Endothelial cell of umbilical vein (primary cell): ENCODE results near the gene PLXDC2. TPM values are rescaled to one million over a fixed set of nuclear protein-coding genes. Genes with fewer than 3 reads are reported as not detected.

Experiments used
- BruUV-seq: library from RNA; stranded (reverse); fragments of 400-500 nt; replicated peaks from 2 replicates; lab custom pipeline; 2021; lab: Mats Ljungman, UMichigan
- CTCF ChIA-PET: fragments of 300-600, 350-600 bp; sonication (Branson Sonifier 250); formaldehyde crosslinking; loops from one replicate; lab custom pipeline; 2021; ENCODE audit warnings: antibody characterized with exemption, inconsistent platforms; lab: Charles Lee
- POLR2A ChIA-PET: fragments of 300-600, 350-600 bp; sonication (Branson Sonifier 250); formaldehyde crosslinking; loops from one replicate; lab custom pipeline; 2021; ENCODE audit warnings: antibody characterized with exemption, inconsistent platforms; lab: Charles Lee
- DNase-seq: peaks from one replicate; pipeline ENCODE4 v3.0.0-alpha.2; 2011; ENCODE audit warnings: low read depth, low spot score
- FAIRE-seq: peaks from 2 replicates; lab custom pipeline; 2011; peaks lifted over from hg19 to GRCh38; lab: Jason Lieb, UNC
- H2AFZ ChIP-seq: 2 replicates; pipeline ENCODE4 v1.6.0; 2012; ENCODE audit warnings: low read depth, low read length, control low read depth, inconsistent platforms
- H3K27ac ChIP-seq: 2 replicates; pipeline ENCODE4 v1.5.1; 2011; ENCODE audit warnings: low read depth, mild to moderate bottlenecking, control low read depth, low read length, moderate library complexity; ENCODE audit not compliant: insufficient read depth
- H3K27me3 ChIP-seq, 2 experiments: 2 replicates each; pipeline versions ENCODE4 v1.6.0 to v1.6.1; 2011; ENCODE audit warnings: low read length in 2 of 2, mixed read lengths in 1 of 2; ENCODE audit not compliant: control insufficient read depth in 2 of 2, insufficient read depth in 2 of 2
- H3K36me3 ChIP-seq, 2 experiments: 2 replicates in 1 of 2; 3 replicates in 1 of 2; pipeline ENCODE4 v1.5.1; 2011; ENCODE audit warnings: low read length in 2 of 2, mild to moderate bottlenecking in 1 of 2, moderate library complexity in 1 of 2; ENCODE audit not compliant: control insufficient read depth in 2 of 2, insufficient read depth in 2 of 2; ENCODE audit errors: extremely low read depth in 1 of 2
- H3K4me1 ChIP-seq: 3 replicates; pipeline ENCODE4 v1.5.1; 2011; ENCODE audit warnings: mild to moderate bottlenecking, low read length; ENCODE audit not compliant: control insufficient read depth, insufficient read depth; ENCODE audit errors: extremely low read depth
- H3K4me2 ChIP-seq: 2 replicates; pipeline ENCODE4 v1.6.1; 2011; ENCODE audit warnings: low read length, control low read depth, mixed read lengths; ENCODE audit not compliant: insufficient read depth
- H3K4me3 ChIP-seq, 3 experiments: fragments of 200-600 bp in 1 of 3; sonication (generic), shearing (Covaris generic) in 1 of 3; replicated peaks in 1 of 3; 2 replicates each; pipeline ENCODE4 v1.5.1; 2011 to 2016; ENCODE audit warnings: control low read depth in 3 of 3, low read length in 3 of 3, mild to moderate bottlenecking in 2 of 3, inconsistent platforms in 1 of 3, low read depth in 1 of 3, moderate library complexity in 1 of 3; ENCODE audit not compliant: insufficient read depth in 1 of 3
- H3K79me2 ChIP-seq: 2 replicates; pipeline ENCODE4 v1.6.0; 2012; ENCODE audit warnings: low read length, inconsistent platforms; ENCODE audit not compliant: control insufficient read depth, insufficient read depth
- H3K9ac ChIP-seq: replicated peaks from 2 replicates; pipeline ENCODE3; 2011; ENCODE audit warnings: low read length, control low read depth; ENCODE audit not compliant: insufficient read depth; ENCODE audit errors: extremely low read depth
- H3K9me1 ChIP-seq: replicated peaks from 3 replicates; pipeline ENCODE4 v1.6.0; 2011; ENCODE audit warnings: mild to moderate bottlenecking, low read length; ENCODE audit not compliant: control insufficient read depth, insufficient read depth; ENCODE audit errors: extremely low read depth
- H3K9me3 ChIP-seq: replicated peaks from 2 replicates; pipeline ENCODE4 v1.5.1; 2012; ENCODE audit warnings: low read length, inconsistent platforms; ENCODE audit not compliant: control insufficient read depth, insufficient read depth
- H4K20me1 ChIP-seq: replicated peaks from 2 replicates; pipeline ENCODE3; 2011; ENCODE audit warnings: mild to moderate bottlenecking, low read length; ENCODE audit not compliant: control insufficient read depth, insufficient read depth; ENCODE audit errors: extremely low read depth
- EZH2 ChIP-seq: IDR thresholded peaks from 2 replicates; pipeline ENCODE4 v1.6.1; 2012; ENCODE audit warnings: borderline replicate concordance, low read depth, mild to moderate bottlenecking, moderate library complexity, low read length, inconsistent platforms; ENCODE audit not compliant: severe bottlenecking
- FOS ChIP-seq: IDR thresholded peaks from 2 replicates; pipeline ENCODE4 v1.6.1; 2011; ENCODE audit warnings: mild to moderate bottlenecking, low read length, moderate library complexity, borderline replicate concordance; ENCODE audit not compliant: insufficient read depth
- GATA2 ChIP-seq: IDR thresholded peaks from 2 replicates; pipeline ENCODE4 v1.7.0; 2011; ENCODE audit warnings: low read depth, mild to moderate bottlenecking, moderate library complexity, mixed read lengths, low read length; ENCODE audit not compliant: insufficient read length, insufficient read depth
- JUN ChIP-seq: IDR thresholded peaks from 2 replicates; pipeline ENCODE4 v1.6.1; 2011; ENCODE audit warnings: borderline replicate concordance, low read depth; ENCODE audit not compliant: insufficient read length, insufficient read depth
- MYC ChIP-seq: IDR thresholded peaks from one replicate; pipeline ENCODE4 v1.6.1; 2011; ENCODE audit warnings: mild to moderate bottlenecking, low read depth, low read length
- POLR2A ChIP-seq: IDR thresholded peaks from 2 replicates; pipeline ENCODE4 v1.6.1; 2012; ENCODE audit warnings: low read depth, mild to moderate bottlenecking, control low read depth, low read length
- POLR2AphosphoS5 ChIP-seq: IDR thresholded peaks from 2 replicates; pipeline ENCODE4 v1.6.1; 2012; ENCODE audit warnings: low read depth, mild to moderate bottlenecking, control low read depth, low read length, moderate library complexity; ENCODE audit not compliant: insufficient read depth
- dilution Hi-C: fragments of 300-500 bp; cut with MboI; formaldehyde crosslinking; loops from one replicate; pipeline ENCODE4 v1.15.0; 2019; ENCODE audit warnings: low sequenced_read_pairs; ENCODE audit not compliant: extremely low pct_ligation_motif_present
- intact Hi-C: fragments of 100-400 bp; cut with micrococcal nuclease; formaldehyde crosslinking; loops from one replicate; pipeline ENCODE4 v1.10.0; 2022
- polyA plus RNA-seq, 4 experiments: library from polyadenylated mRNA; depleted of rRNA in 3 of 4; stranded (reverse) in 3 of 4; unstranded in 1 of 4; fragments of >200 nt; gene quantifications; 2 replicates each; pipeline versions ENCODE4 v1.2.1 to v1.2.3, GENCODE V29; 2011 to 2012; ENCODE audit warnings: missing spikeins in 1 of 4
- total RNA-seq: library from RNA; stranded (reverse); gene quantifications from 2 replicates; pipeline ENCODE4 v1.2.3, GENCODE V29; 2021
- TF ChIP-seq, protein P1 (sequence below): IDR thresholded peaks from 2 replicates; pipeline ENCODE4 v1.6.1; 2011; ENCODE audit not compliant: insufficient read depth, insufficient read length
- TF ChIP-seq, protein P2 (sequence below), 2 donors: IDR thresholded peaks; 1 replicate in 1 of 2; 2 replicates in 1 of 2; pipeline ENCODE4 v1.5.1; 2011; ENCODE audit warnings: low read length in 2 of 2, mild to moderate bottlenecking in 2 of 2, moderate library complexity in 2 of 2, control low read depth in 1 of 2, inconsistent platforms in 1 of 2, low read depth in 1 of 2; ENCODE audit not compliant: insufficient read depth in 1 of 2; ENCODE audit errors: extremely low read depth in 1 of 2

The PLXDC2 gene
- total and polyA plus RNA-seq, 2 donors (not counting 3 experiments of a cell fraction or from before 2014, with no cell fraction given) = 0.32 to 1.2 TPM

DNA sequence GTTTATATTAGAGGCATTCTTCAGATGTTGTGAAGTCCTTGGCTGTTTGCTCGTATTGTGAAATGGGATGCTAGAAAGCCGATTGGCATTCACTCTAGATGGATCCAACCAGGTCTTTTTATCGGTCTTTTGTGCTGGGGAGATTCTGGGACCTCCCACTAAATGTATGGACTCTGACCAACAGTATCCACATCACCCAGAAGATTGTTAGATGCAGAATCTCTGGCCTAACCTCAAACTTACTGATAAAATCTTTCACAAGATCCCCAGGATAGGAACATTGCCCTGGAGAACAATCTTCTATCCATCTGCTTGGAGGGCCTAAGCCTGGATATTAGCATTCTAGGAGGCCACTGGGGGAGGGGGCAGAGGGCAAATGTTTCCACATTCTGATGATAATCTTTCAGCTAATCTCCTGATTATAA lies 160.9 kb downstream of the PLXDC2 start:
- ChIA-PET POLR2A (no interaction called here), CTCF (no interaction called here)
- no peaks in the 10 kb centered on the region for H3K36me3 ChIP-seq
- no peak overlapping the region for H3K9ac ChIP-seq
- intact Hi-C loops = no loop called here
- no peak overlapping the region for H3K4me2 ChIP-seq
- DNase-seq = no peak
- TF ChIP-seq, protein P1, sequence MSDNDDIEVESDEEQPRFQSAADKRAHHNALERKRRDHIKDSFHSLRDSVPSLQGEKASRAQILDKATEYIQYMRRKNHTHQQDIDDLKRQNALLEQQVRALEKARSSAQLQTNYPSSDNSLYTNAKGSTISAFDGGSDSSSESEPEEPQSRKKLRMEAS = no peak
- TF ChIP-seq, protein P2, sequence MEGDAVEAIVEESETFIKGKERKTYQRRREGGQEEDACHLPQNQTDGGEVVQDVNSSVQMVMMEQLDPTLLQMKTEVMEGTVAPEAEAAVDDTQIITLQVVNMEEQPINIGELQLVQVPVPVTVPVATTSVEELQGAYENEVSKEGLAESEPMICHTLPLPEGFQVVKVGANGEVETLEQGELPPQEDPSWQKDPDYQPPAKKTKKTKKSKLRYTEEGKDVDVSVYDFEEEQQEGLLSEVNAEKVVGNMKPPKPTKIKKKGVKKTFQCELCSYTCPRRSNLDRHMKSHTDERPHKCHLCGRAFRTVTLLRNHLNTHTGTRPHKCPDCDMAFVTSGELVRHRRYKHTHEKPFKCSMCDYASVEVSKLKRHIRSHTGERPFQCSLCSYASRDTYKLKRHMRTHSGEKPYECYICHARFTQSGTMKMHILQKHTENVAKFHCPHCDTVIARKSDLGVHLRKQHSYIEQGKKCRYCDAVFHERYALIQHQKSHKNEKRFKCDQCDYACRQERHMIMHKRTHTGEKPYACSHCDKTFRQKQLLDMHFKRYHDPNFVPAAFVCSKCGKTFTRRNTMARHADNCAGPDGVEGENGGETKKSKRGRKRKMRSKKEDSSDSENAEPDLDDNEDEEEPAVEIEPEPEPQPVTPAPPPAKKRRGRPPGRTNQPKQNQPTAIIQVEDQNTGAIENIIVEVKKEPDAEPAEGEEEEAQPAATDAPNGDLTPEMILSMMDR (IDR thresholded peaks at IDR 0.05; ENCODE audit: extremely low read depth in 1 of 2, insufficient read depth in 1 of 2, low read depth in 1 of 2, low read length in 2 of 2) = no peak
- no peak for TF ChIP-seq POLR2A
- TF ChIP-seq GATA2 = no peak
- no peaks in the 10 kb centered on the region for H3K79me2 ChIP-seq
- no peaks in the 10 kb centered on the region for H3K4me1 ChIP-seq
- dilution Hi-C loops = no loop called here
- H3K27me3 ChIP-seq = no peaks in the 10 kb centered on the region
- H3K4me3 ChIP-seq = no peak overlapping the region
- H3K9me1 ChIP-seq = no peaks in the 10 kb centered on the region
- H2AFZ ChIP-seq = no peak overlapping the region
- no peaks in the 10 kb centered on the region for H4K20me1 ChIP-seq
- no peak for FAIRE-seq
- no peaks in the 10 kb centered on the region for H3K9me3 ChIP-seq
- BruUV-seq = no TSS peak
- no peak overlapping the region for H3K27ac ChIP-seq

DNA sequence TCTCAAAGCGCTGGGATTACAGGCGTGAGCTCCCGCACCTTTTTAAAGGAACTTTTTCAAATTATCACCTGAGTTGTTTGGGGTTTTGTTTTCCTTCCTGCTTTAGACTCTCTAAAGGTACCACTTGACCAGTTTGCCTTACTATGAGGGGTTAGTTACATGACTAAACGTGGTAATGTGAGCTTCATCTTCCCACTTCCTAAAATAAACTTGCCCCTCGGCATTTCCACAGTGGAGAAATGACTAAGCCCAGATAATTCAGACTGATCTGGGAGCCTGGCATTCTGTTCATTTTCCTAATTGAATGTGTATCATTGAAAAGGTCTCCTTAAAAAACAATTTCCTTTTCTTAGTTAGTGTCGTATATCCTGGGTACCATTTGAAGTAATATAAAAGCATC lies 163.4 kb downstream of the PLXDC2 start:
- FAIRE-seq (no peak), DNase-seq (no peak)
- Histone ChIP-seq H3K79me2 (no peaks in the 10 kb centered on the region), H3K27ac (no peak overlapping the region), H3K27me3 (no peaks in the 10 kb centered on the region), H3K9ac (no peak overlapping the region), H3K36me3 (no peaks in the 10 kb centered on the region), H3K4me2 (no peak overlapping the region), H3K4me1 (no peaks in the 10 kb centered on the region), H4K20me1 (no peaks in the 10 kb centered on the region), H3K9me1 (no peaks in the 10 kb centered on the region), H3K9me3 (no peaks in the 10 kb centered on the region), H2AFZ (no peak overlapping the region), H3K4me3 (no peak overlapping the region)
- CTCF ChIA-PET = no interaction called here
- POLR2A ChIA-PET = no interaction called here
- intact Hi-C loops = no loop called here
- TF ChIP-seq FOS (no peak), EZH2 (no peak), GATA2 (no peak), POLR2AphosphoS5 (no peak), MYC (no peak), JUN (no peak), POLR2A (no peak)
- TF ChIP-seq, protein P1 = no peak
- TF ChIP-seq, protein P2 (IDR thresholded peaks at IDR 0.05; ENCODE audit: extremely low read depth in 1 of 2, insufficient read depth in 1 of 2, low read depth in 1 of 2, low read length in 2 of 2) = no peak
- BruUV-seq = no TSS peak
- dilution Hi-C loops = no loop called here
